Stimulated activated CD8-positive, alpha-beta memory T cell treated with anti-CD3 and anti-CD28 coated beads, Interleukin-4, amount 100 ng/mL, for 48 hours (primary cell): Measurements from ENCODE around the gene SPATS2L.
"Not testable (repeated sequence)": the region's sequence is repeated elsewhere in the genome, so short reads cannot be mapped to it uniquely, and the experiment has no call there.

ENCODE experiments used
- DNase-seq: peaks from one replicate; pipeline ENCODE4 v3.0.0-alpha.2; 2020

Gene SPATS2L

GRCh38 chr2:200321780-200322534, 15.5 kb downstream of the SPATS2L start:
- DNase-seq, result no peak

- DNase-seq, result no peak
Observed at GRCh38 chr2:200322607-200323006, 16.1 kb downstream of the SPATS2L start.

GRCh38 chr2:200324362-200324761, 17.9 kb downstream of the SPATS2L start:
- DNase-seq, result no peak

GRCh38 chr2:200329384-200329783, 22.9 kb downstream of the SPATS2L start:
- no peak for DNase-seq

GRCh38 chr2:200329798-200330197, 23.3 kb downstream of the SPATS2L start:
- no peak for DNase-seq

GRCh38 chr2:200330351-200331060, 24.0 kb downstream of the SPATS2L start:
- DNase-seq, result no peak

- no peak for DNase-seq
Observed at GRCh38 chr2:200331061-200331400, 24.5 kb downstream of the SPATS2L start.

GRCh38 chr2:200335657-200336056, 29.2 kb downstream of the SPATS2L start:
- DNase-seq, result no peak

- no peak for DNase-seq
Observed at GRCh38 chr2:200336980-200337615, 30.6 kb downstream of the SPATS2L start.

- DNase-seq, result no peak
Observed at GRCh38 chr2:200337621-200338020, 31.1 kb downstream of the SPATS2L start.

GRCh38 chr2:200338692-200339091, 32.2 kb downstream of the SPATS2L start:
- DNase-seq, result no peak

- DNase-seq, result no peak
Observed at GRCh38 chr2:200340508-200341224, 34.2 kb downstream of the SPATS2L start.

- DNase-seq, result no peak
Observed at GRCh38 chr2:200341376-200341775, 34.9 kb downstream of the SPATS2L start.

GRCh38 chr2:200342235-200342634, 35.7 kb downstream of the SPATS2L start:
- DNase-seq, result no peak

- DNase-seq, result no peak
Observed at GRCh38 chr2:200342654-200343053, 36.2 kb downstream of the SPATS2L start.

- not testable (repeated sequence) for DNase-seq
Observed at GRCh38 chr2:200344202-200344601, 37.7 kb downstream of the SPATS2L start.

- no peak for DNase-seq
Observed at GRCh38 chr2:200345975-200346374, 39.5 kb downstream of the SPATS2L start.

GRCh38 chr2:200347301-200347700, 40.8 kb downstream of the SPATS2L start:
- DNase-seq, result no peak

GRCh38 chr2:200348897-200349563, 42.5 kb downstream of the SPATS2L start:
- DNase-seq, result no peak

- DNase-seq, result no peak
Observed at GRCh38 chr2:200349868-200350267, 43.4 kb downstream of the SPATS2L start.

GRCh38 chr2:200350850-200351285, 44.4 kb downstream of the SPATS2L start:
- no peak for DNase-seq

GRCh38 chr2:200351815-200352214, 45.3 kb downstream of the SPATS2L start:
- DNase-seq, result no peak

GRCh38 chr2:200352636-200353035, 46.1 kb downstream of the SPATS2L start:
- no peak for DNase-seq
